Measurements from ENCODE around the gene PRDM16. TPM values are rescaled to one million over a fixed set of nuclear protein-coding genes. Genes with fewer than 3 reads are reported as not detected.

Gene PRDM16
- total and polyA plus RNA-seq, 2 of the 4 experiments (the other 2 are of a cell fraction), result 0.02 TPM; not detected in 1

DNA sequence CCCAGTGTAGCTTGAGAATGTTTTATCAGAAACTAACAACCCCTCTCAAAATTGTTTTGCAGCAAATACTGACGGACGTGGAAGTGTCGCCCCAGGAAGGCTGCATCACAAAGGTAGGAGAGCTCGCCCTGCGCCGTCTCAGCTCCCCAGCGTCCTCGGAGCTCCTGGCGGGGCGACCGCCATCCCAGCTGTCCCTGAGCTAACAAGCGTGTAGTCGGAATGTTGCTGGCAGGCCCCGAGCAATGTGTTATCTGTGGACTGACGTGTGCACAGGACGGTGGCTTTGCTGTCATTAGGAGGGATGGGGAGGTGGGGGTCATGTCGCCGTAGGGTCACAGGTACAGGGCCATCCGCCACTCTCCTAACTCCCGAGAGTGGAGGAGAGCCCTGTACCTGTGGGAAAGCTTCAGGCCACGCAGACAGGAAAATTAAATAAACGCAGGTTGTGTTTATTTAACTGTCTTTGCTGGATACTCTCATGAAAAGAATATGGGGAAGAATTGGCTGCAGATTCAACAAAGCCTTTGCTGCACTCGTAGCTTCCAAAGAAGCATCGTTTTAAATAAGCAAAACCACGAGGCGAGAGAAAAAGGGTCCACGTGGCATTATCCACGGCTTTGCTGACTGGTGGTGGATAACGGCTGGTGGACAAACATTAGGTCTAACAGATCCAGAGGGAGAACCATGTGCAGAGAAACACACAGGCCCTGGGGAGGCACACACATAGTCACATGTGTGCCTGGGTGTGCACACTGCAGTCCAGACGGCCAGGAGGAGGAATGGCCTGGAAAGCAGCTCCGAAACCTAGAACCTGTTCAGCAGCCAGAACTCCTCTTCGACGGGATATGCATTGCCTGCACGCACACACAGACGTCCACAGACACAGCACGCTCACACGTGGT lies 175.3 kb downstream of the PRDM16 start:
- DNase-seq, result no peak
- H3K4ac ChIP-seq (ENCODE audit: low read depth, low read length), result no peak overlapping the region
- ATAC-seq (ENCODE audit: low read depth), result no peak
- ChIA-PET POLR2A (ENCODE audit: unreplicated experiment) (no interaction called here), CTCF (no interaction called here)
- no peak overlapping the region for H2BK120ac ChIP-seq (ENCODE audit: low read depth, low read length)
- intact Hi-C loops (cut with micrococcal nuclease) (no loop called here), in situ Hi-C loops (cut with MboI; ENCODE audit: low sequenced_read_pairs) (no loop called here), dilution Hi-C loops (cut with HindIII; ENCODE audit: low sequenced_read_pairs, unreplicated experiment) (no loop called here)
- peaks cover 3% of the 10 kb centered on the region for H3K9me3 ChIP-seq (ENCODE audit: control insufficient read depth, insufficient read depth, low read length)
- BruUV-seq (replicated peaks), result no TSS peak
- no peaks in the 10 kb centered on the region for H3K9me1 ChIP-seq (ENCODE audit: insufficient read depth, low read length)
- H3K4me2 ChIP-seq (ENCODE audit: low read depth, low read length), result no peak overlapping the region
- H3K23ac ChIP-seq (ENCODE audit: low read depth, low read length), result no peak overlapping the region
- TF ChIP-seq NFE2L2 (IDR thresholded peaks at IDR 0.05; ENCODE audit: low read depth, low read length) (no peak), SMC3 (IDR thresholded peaks at IDR 0.05; ENCODE audit: low read depth, low read length) (no peak), BHLHE40 (IDR thresholded peaks at IDR 0.05; ENCODE audit: low read depth, low read length) (no peak), RAD21 (IDR thresholded peaks at IDR 0.05; ENCODE audit: low read length) (no peak), RFX5 (IDR thresholded peaks at IDR 0.05; ENCODE audit: low read depth, low read length) (no peak), CEBPB (IDR thresholded peaks at IDR 0.05; ENCODE audit: low read depth, low read length) (no peak), RCOR1 (IDR thresholded peaks at IDR 0.05; ENCODE audit: insufficient replicate concordance, low read length) (no peak), POLR2A (IDR thresholded peaks at IDR 0.05; ENCODE audit: low read depth, low read length) (no peak), MAFK (IDR thresholded peaks at IDR 0.05; ENCODE audit: low read depth, low read length) (no peak), MXI1 (IDR thresholded peaks at IDR 0.05; ENCODE audit: borderline replicate concordance, low read depth, low read length) (no peak), MAZ (IDR thresholded peaks at IDR 0.05; ENCODE audit: borderline replicate concordance, low read depth, low read length) (no peak), FOS (IDR thresholded peaks at IDR 0.05; ENCODE audit: low read depth, low read length) (no peak)
- TF ChIP-seq, protein P1, sequence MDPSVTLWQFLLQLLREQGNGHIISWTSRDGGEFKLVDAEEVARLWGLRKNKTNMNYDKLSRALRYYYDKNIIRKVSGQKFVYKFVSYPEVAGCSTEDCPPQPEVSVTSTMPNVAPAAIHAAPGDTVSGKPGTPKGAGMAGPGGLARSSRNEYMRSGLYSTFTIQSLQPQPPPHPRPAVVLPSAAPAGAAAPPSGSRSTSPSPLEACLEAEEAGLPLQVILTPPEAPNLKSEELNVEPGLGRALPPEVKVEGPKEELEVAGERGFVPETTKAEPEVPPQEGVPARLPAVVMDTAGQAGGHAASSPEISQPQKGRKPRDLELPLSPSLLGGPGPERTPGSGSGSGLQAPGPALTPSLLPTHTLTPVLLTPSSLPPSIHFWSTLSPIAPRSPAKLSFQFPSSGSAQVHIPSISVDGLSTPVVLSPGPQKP (IDR thresholded peaks at IDR 0.05; ENCODE audit: borderline replicate concordance, low read depth, low read length), result no peak
- TF ChIP-seq, protein P2, sequence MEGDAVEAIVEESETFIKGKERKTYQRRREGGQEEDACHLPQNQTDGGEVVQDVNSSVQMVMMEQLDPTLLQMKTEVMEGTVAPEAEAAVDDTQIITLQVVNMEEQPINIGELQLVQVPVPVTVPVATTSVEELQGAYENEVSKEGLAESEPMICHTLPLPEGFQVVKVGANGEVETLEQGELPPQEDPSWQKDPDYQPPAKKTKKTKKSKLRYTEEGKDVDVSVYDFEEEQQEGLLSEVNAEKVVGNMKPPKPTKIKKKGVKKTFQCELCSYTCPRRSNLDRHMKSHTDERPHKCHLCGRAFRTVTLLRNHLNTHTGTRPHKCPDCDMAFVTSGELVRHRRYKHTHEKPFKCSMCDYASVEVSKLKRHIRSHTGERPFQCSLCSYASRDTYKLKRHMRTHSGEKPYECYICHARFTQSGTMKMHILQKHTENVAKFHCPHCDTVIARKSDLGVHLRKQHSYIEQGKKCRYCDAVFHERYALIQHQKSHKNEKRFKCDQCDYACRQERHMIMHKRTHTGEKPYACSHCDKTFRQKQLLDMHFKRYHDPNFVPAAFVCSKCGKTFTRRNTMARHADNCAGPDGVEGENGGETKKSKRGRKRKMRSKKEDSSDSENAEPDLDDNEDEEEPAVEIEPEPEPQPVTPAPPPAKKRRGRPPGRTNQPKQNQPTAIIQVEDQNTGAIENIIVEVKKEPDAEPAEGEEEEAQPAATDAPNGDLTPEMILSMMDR (conservative IDR thresholded peaks at IDR 0.05; ENCODE audit: low read depth, low read length), result no peak
- TF ChIP-seq, protein P3, sequence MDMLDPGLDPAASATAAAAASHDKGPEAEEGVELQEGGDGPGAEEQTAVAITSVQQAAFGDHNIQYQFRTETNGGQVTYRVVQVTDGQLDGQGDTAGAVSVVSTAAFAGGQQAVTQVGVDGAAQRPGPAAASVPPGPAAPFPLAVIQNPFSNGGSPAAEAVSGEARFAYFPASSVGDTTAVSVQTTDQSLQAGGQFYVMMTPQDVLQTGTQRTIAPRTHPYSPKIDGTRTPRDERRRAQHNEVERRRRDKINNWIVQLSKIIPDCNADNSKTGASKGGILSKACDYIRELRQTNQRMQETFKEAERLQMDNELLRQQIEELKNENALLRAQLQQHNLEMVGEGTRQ (IDR thresholded peaks at IDR 0.05; ENCODE audit: low read depth, low read length), result no peak
- H3K27ac ChIP-seq (ENCODE audit: insufficient read depth, low read length), result no peak overlapping the region
- H2AK9ac ChIP-seq (replicated peaks; ENCODE audit: low read depth, low read length, poor library complexity), result no peak overlapping the region
- H4K5ac ChIP-seq (ENCODE audit: low read depth, low read length), result no peak overlapping the region
- H3K27me3 ChIP-seq (ENCODE audit: control insufficient read depth, insufficient read depth, low read length), result peaks cover 3% of the 10 kb centered on the region; the same call in 1 of the 2 replicates
- H3K36me3 ChIP-seq (ENCODE audit: control insufficient read depth, insufficient read depth, low read length), result no peaks in the 10 kb centered on the region
- WGBS, 2 experiments (ENCODE audit: extremely low coverage in 2 of 2, insufficient read length in 1 of 2), result 31% methylated on average over 6 of the region's 37 CpGs; no CpG with 5 or more reads in 1 of the 2 experiments
- no peak overlapping the region for H3K9ac ChIP-seq (ENCODE audit: low read depth, low read length)
- H3K18ac ChIP-seq (ENCODE audit: low read depth, low read length), result no peak overlapping the region
- H3K79me1 ChIP-seq (ENCODE audit: low read depth in 1 of 2, low read length in 2 of 2), result no peaks in the 10 kb centered on the region
- no peak overlapping the region for H2BK15ac ChIP-seq (ENCODE audit: low read depth, low read length)
- H4K20me1 ChIP-seq (ENCODE audit: insufficient read depth, low read length), result no peaks in the 10 kb centered on the region
- no peak overlapping the region for H4K8ac ChIP-seq (ENCODE audit: low read depth in 2 of 2, low read length in 2 of 2)
- H2AFZ ChIP-seq (replicated peaks; ENCODE audit: low read length, poor library complexity), result no peak overlapping the region
- H3K4me3 ChIP-seq (ENCODE audit: insufficient read depth, low read depth, low read length), result no peak overlapping the region
- H3K14ac ChIP-seq (replicated peaks; ENCODE audit: low read depth, low read length), result no peak overlapping the region
- no peak overlapping the region for H2AK5ac ChIP-seq (ENCODE audit: low read depth, low read length)
- H2BK5ac ChIP-seq (ENCODE audit: low read depth, low read length, poor library complexity, severe bottlenecking), result no peak overlapping the region
- H3K4me1 ChIP-seq (ENCODE audit: control insufficient read depth, insufficient read depth, low read length), result no peaks in the 10 kb centered on the region
- no peak overlapping the region for H2BK20ac ChIP-seq (ENCODE audit: low read depth, low read length)
- no peak overlapping the region for H4K91ac ChIP-seq (ENCODE audit: insufficient read depth, low read depth, low read length)
- no peak overlapping the region for H3K56ac ChIP-seq (ENCODE audit: extremely low read depth, insufficient read depth, low read length)
